Measurements from ENCODE around the gene MORN1.
"Not testable (repeated sequence)": the region's sequence is repeated elsewhere in the genome, so short reads cannot be mapped to it uniquely, and the experiment has no call there.

MORN1 gene

GRCh38 chr1:2337081-2337480 is 54.3 kb downstream of the MORN1 start:
- H3K27ac Mint-ChIP-seq: no peak overlapping the region
- intact Hi-C loops (cut with micrococcal nuclease): no loop called here
- H3K4me3 Mint-ChIP-seq: no peak overlapping the region
- H3K4me1 Mint-ChIP-seq (ENCODE audit: low read depth): peaks cover 5% of the 10 kb centered on the region
- no peaks in the 10 kb centered on the region for H3K9me3 Mint-ChIP-seq
- no peaks in the 10 kb centered on the region for H3K36me3 Mint-ChIP-seq (ENCODE audit: low read depth)
- H3K27me3 Mint-ChIP-seq: peaks cover 36% of the 10 kb centered on the region

GRCh38 chr1:2336499-2336898 is 54.9 kb downstream of the MORN1 start:
- Mint-ChIP-seq H3K9me3 (no peaks in the 10 kb centered on the region), H3K27me3 (peaks cover 39% of the 10 kb centered on the region), H3K27ac (no peak overlapping the region), H3K4me3 (no peak overlapping the region), H3K36me3 (ENCODE audit: low read depth) (no peaks in the 10 kb centered on the region), H3K4me1 (ENCODE audit: low read depth) (peaks cover 5% of the 10 kb centered on the region)
- intact Hi-C loops (cut with micrococcal nuclease): no loop called here

- H3K27ac Mint-ChIP-seq: no peak overlapping the region
- peaks cover 36% of the 10 kb centered on the region for H3K27me3 Mint-ChIP-seq
- no peaks in the 10 kb centered on the region for H3K9me3 Mint-ChIP-seq
- H3K36me3 Mint-ChIP-seq (ENCODE audit: low read depth): no peaks in the 10 kb centered on the region
- intact Hi-C loops (cut with micrococcal nuclease): no loop called here
- peaks cover 5% of the 10 kb centered on the region for H3K4me1 Mint-ChIP-seq (ENCODE audit: low read depth)
- no peak overlapping the region for H3K4me3 Mint-ChIP-seq
These were observed 55.5 kb downstream of the MORN1 start for GRCh38 chr1:2335721-2336455.

- no peak overlapping the region for H3K4me3 Mint-ChIP-seq
- H3K27ac Mint-ChIP-seq: no peak overlapping the region
- H3K4me1 Mint-ChIP-seq (ENCODE audit: low read depth): peaks cover under 1% of the 10 kb centered on the region
- H3K27me3 Mint-ChIP-seq: peaks cover 33% of the 10 kb centered on the region
- intact Hi-C loops (cut with micrococcal nuclease): no loop called here
- H3K36me3 Mint-ChIP-seq (ENCODE audit: low read depth): no peaks in the 10 kb centered on the region
- H3K9me3 Mint-ChIP-seq: no peaks in the 10 kb centered on the region
These were observed 56.3 kb downstream of the MORN1 start for GRCh38 chr1:2334883-2335534.

- intact Hi-C loops (cut with micrococcal nuclease): no loop called here
- Mint-ChIP-seq H3K4me1 (ENCODE audit: low read depth) (no peaks in the 10 kb centered on the region), H3K9me3 (no peaks in the 10 kb centered on the region), H3K4me3 (no peak overlapping the region), H3K27me3 (peaks cover 30% of the 10 kb centered on the region), H3K27ac (no peak overlapping the region), H3K36me3 (ENCODE audit: low read depth) (no peaks in the 10 kb centered on the region)
These were observed 57.0 kb downstream of the MORN1 start for GRCh38 chr1:2334366-2334765.

GRCh38 chr1:2331580-2331979 is 59.8 kb downstream of the MORN1 start:
- H3K9me3 Mint-ChIP-seq; H3K27ac Mint-ChIP-seq; H3K4me3 Mint-ChIP-seq; intact Hi-C loops (cut with micrococcal nuclease); H3K4me1 Mint-ChIP-seq (ENCODE audit: low read depth); H3K36me3 Mint-ChIP-seq (ENCODE audit: low read depth): not testable (repeated sequence)
- peaks cover 22% of the 10 kb centered on the region for H3K27me3 Mint-ChIP-seq

GRCh38 chr1:2331200-2331544 is 60.2 kb downstream of the MORN1 start:
- no peaks in the 10 kb centered on the region for H3K36me3 Mint-ChIP-seq (ENCODE audit: low read depth)
- intact Hi-C loops (cut with micrococcal nuclease): no loop called here

GRCh38 chr1:2330519-2331199 is 60.7 kb downstream of the MORN1 start:
- no peak overlapping the region for H3K27ac Mint-ChIP-seq
- no peaks in the 10 kb centered on the region for H3K9me3 Mint-ChIP-seq
- no peaks in the 10 kb centered on the region for H3K36me3 Mint-ChIP-seq (ENCODE audit: low read depth)
- H3K4me3 Mint-ChIP-seq: no peak overlapping the region
- intact Hi-C loops (cut with micrococcal nuclease): no loop called here
- no peaks in the 10 kb centered on the region for H3K4me1 Mint-ChIP-seq (ENCODE audit: low read depth)
- H3K27me3 Mint-ChIP-seq: peaks cover 21% of the 10 kb centered on the region

More at GRCh38 chr1:2331200-2331544, 60.2 kb downstream of the MORN1 start:
- Mint-ChIP-seq H3K4me3 (no peak overlapping the region), H3K27me3 (peaks cover 21% of the 10 kb centered on the region), H3K9me3 (no peaks in the 10 kb centered on the region), H3K27ac (no peak overlapping the region), H3K4me1 (ENCODE audit: low read depth) (no peaks in the 10 kb centered on the region)

GRCh38 chr1:2330035-2330434 is 61.3 kb downstream of the MORN1 start:
- Mint-ChIP-seq H3K36me3 (ENCODE audit: low read depth) (no peaks in the 10 kb centered on the region), H3K27me3 (peaks cover 20% of the 10 kb centered on the region), H3K27ac (no peak overlapping the region), H3K4me1 (ENCODE audit: low read depth) (no peaks in the 10 kb centered on the region), H3K9me3 (peaks cover 5% of the 10 kb centered on the region), H3K4me3 (no peak overlapping the region)
- intact Hi-C loops (cut with micrococcal nuclease): no loop called here

- H3K4me3 Mint-ChIP-seq: no peak overlapping the region
- intact Hi-C loops (cut with micrococcal nuclease): no loop called here
- no peaks in the 10 kb centered on the region for H3K36me3 Mint-ChIP-seq (ENCODE audit: low read depth)
- no peaks in the 10 kb centered on the region for H3K4me1 Mint-ChIP-seq (ENCODE audit: low read depth)
- peaks cover 22% of the 10 kb centered on the region for H3K27me3 Mint-ChIP-seq
- peaks cover 8% of the 10 kb centered on the region for H3K9me3 Mint-ChIP-seq
- no peak overlapping the region for H3K27ac Mint-ChIP-seq
These were observed 62.5 kb downstream of the MORN1 start for GRCh38 chr1:2328676-2329455.

- H3K36me3 Mint-ChIP-seq (ENCODE audit: low read depth): no peaks in the 10 kb centered on the region
- H3K27me3 Mint-ChIP-seq: peaks cover 24% of the 10 kb centered on the region
- intact Hi-C loops (cut with micrococcal nuclease): no loop called here
- H3K4me1 Mint-ChIP-seq (ENCODE audit: low read depth): no peaks in the 10 kb centered on the region
- no peak overlapping the region for H3K27ac Mint-ChIP-seq
- H3K4me3 Mint-ChIP-seq: no peak overlapping the region
- peaks cover 8% of the 10 kb centered on the region for H3K9me3 Mint-ChIP-seq
These were observed 63.5 kb downstream of the MORN1 start for GRCh38 chr1:2327841-2328240.

- Mint-ChIP-seq H3K27me3 (peaks cover 25% of the 10 kb centered on the region), H3K27ac (peak overlapping the region; percentile 9)
- H3K4me3 Mint-ChIP-seq; H3K4me1 Mint-ChIP-seq (ENCODE audit: low read depth); H3K36me3 Mint-ChIP-seq (ENCODE audit: low read depth); intact Hi-C loops (cut with micrococcal nuclease); H3K9me3 Mint-ChIP-seq: not testable (repeated sequence)
These were observed 64.2 kb downstream of the MORN1 start for GRCh38 chr1:2327162-2327561.

GRCh38 chr1:2326524-2326923 is 64.8 kb downstream of the MORN1 start:
- H3K4me3 Mint-ChIP-seq: no peak overlapping the region
- H3K36me3 Mint-ChIP-seq (ENCODE audit: low read depth): no peaks in the 10 kb centered on the region
- peaks cover 8% of the 10 kb centered on the region for H3K9me3 Mint-ChIP-seq
- intact Hi-C loops (cut with micrococcal nuclease): no loop called here
- H3K27me3 Mint-ChIP-seq: peaks cover 28% of the 10 kb centered on the region
- no peak overlapping the region for H3K27ac Mint-ChIP-seq
- no peaks in the 10 kb centered on the region for H3K4me1 Mint-ChIP-seq (ENCODE audit: low read depth)
